ENCODE measurements around the gene ABHD16B.

ABHD16B gene

GRCh38 chr20:63881451-63882226 is 20.3 kb downstream of the ABHD16B start:
- DNase-seq = no peak

- no peak for DNase-seq
These were observed 21.2 kb downstream of the ABHD16B start for GRCh38 chr20:63882257-63883200.

- no peak for DNase-seq
These were observed 21.9 kb downstream of the ABHD16B start for GRCh38 chr20:63883201-63883593.

DNA sequence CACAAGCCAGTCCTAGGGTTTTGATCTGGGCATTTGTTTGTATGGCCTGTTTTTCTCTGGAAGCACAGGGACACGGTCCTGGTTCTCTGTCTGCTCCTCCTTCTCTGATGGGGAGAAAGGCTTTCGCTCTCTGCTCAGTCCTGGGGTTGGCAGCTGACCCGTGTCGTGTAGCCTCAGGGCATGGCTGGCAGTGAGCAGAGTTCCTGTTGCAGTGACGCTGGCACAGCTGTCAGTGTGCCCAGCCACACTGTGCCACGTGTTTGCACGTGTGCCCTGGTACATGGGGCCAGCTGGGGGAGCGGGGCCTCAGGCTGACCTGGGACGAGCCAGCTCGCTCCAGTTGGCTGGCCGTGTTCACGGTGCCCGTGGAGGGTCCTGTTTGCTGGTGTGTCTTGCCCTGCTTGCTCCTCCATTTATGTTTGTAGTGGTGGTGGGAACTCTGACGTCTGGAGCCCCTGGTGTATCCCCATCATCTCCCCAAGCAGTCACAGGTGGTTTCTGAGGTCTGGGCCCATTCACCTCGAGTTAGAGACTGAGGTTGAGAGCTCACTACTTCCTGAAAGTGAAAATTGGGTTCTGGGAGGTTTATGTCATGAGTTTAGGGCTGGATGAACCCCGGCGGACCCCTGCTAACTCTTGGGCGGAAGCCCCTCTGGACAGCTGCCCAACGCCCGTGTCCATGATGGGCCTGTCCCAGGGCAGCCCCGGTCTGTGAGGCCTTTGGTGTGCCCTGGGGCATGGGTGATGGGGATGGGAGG is 23.4 kb downstream of the ABHD16B start:
- no peak for DNase-seq

GRCh38 chr20:63885264-63886053 is 24.2 kb downstream of the ABHD16B start:
- no peak for DNase-seq

DNA sequence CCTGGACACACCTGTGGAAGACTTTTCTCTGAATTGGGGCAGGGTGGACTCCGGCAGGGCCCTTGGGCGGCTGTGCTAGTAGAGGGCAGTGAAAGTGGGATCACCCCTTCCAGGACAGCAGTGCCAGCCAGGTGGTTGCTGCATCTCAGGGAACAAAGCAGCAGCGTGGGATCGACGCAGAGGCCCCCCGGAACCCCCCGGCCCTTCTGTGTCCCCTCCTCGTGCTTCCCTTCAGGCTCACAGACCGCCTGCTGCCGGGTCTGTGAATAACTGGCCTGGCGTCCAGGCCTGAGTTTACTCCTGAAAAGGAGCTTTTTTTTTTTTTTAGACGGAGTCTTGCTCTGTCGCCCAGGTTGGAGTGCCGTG is 24.7 kb downstream of the ABHD16B start:
- no peak for DNase-seq

- DNase-seq = no peak
These were observed 25.6 kb downstream of the ABHD16B start for GRCh38 chr20:63886921-63887320.

DNA sequence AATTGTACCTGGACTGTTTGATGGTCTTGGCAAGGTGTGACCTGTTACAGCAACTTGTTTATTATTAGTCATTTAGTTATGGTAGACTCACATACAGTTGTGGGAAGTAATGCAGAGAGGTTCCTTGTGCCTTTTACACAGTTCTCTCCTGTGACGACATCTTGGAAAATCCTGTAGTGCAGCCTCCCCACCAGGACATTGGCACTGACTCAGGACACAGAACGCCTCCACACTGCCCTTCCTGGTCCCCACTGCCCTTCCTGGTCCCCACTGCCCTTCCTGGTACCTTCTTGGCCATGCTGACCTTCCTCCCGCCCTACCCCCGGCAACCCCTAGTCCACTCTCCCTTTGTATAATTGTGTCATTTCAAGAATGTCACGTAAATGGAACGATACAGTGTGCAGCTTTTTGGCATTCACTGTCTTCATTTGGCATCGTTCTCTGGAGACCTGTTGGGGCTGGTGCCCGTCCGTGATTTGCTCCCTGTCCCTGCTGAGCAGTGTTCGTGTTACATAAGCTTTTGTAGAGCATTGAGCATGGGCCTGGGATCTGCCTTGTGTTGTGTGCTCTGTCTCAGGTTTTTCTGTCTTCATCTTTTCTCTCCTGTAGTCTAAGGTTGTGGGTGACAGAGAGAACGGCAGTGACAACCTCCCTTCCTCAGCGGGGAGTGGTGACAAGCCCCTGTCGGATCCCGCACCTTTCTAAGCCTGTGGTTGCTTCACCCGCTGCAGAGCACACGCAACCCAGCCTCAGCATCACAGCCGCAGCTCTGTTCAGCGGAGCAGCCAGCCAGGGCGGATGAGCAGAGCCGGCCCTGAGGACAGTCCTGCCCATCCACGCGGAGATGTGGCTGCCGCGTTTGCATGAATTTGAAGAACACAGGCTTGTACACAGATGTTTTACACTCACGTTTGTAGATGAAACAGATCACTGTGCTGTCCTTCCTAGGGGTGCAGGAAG is 28.2 kb downstream of the ABHD16B start:
- DNase-seq = no peak

DNA sequence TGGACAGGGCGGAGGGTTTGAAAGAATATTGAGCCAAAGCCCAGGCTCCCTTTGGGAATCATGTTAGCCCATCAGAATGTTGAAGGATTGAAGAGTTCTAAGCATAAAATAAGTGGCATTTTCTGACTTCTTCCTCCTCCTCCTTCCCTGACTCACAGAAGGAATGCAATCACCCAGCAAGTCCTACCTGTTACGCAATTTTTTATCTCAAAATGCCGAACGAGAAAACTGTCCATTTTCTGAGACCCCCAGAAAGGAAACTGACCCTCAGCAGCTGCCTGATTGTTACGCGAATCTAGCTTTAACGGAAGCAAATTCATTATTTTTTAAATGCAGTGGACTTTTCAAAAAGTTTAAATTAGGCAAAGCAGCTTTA is 28.9 kb downstream of the ABHD16B start:
- no peak for DNase-seq

GRCh38 chr20:63890616-63891015 is 29.3 kb downstream of the ABHD16B start:
- DNase-seq = no peak

- DNase-seq = no peak
These were observed 30.0 kb downstream of the ABHD16B start for GRCh38 chr20:63891061-63892002.

DNA sequence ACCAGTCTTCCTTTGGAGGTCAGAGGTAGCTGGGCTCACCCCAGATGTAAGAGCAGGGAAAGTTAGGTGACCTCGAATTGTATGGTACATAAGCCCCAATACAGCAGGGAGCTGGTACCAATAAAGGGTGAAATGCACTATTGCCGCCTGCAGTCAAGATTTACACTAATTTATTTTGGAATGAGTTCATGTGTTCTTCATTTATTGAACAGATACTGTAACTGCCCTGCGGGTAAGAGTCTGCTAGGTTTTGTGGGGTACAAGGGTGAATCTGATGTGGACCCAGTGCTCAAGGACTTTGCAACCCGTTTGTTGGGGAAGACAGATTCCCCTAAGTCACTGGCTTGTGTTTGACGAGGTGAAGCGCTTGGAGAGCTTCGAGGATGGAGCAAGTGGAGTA is 31.1 kb downstream of the ABHD16B start:
- no peak for DNase-seq

DNA sequence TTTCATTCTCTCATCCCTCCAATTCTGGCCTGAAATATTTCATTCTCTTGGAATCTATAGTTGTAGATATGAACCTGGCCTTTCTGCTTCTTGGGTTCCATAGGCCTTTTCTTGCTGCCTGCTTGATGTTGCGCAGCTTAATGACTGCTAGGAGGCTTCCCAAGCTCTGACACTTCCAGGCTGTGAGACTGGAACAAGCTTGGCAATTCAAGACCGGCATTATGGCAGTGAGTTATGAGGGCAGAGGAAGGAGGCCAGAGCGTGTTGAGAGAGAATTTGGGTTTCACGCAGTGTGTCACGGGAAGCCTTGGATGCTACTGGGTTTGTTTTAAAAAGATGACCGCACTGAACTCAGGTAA is 32.7 kb downstream of the ABHD16B start:
- no peak for DNase-seq

DNA sequence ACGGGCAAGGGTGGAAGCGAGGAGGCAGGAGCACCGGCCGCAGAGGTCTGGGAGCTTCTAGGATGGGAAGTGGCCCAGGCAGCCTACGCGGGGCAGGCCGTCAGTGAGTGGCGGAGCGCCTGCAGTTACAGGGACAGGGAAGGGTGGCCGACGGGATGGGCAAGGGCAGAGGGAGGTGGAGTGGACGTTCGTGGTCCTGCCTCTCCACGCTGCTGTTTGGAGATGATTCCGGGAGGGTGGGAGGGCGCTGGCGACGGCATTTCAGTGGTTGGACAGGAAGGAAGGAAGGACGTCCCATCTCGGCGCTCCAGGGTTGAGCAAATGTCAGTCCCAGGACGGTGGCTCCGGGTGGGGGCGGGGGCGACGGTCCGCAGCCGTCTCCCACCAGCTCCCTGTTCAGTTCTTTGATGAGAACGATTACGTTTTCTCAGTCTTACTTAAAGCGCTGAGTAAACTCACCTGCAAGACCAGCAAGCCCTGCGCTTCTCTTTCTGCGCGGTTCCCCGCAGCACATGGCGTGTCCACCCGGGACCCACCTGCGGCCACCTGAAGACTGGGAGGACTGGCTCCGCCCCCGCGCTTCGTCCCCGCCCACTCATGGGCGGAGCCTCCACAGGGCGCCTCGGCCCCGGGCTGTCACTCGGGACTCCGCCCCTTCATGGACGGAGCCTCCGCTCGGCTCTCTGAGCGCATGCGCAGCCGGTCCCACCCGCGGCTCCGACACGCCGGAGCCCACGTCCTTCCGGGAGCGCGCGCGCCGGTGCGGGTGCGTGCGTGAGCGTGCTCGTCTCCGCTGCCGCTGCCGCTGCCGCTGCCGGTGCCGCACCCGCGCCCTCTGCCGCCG is 33.3 kb downstream of the ABHD16B start, which contains the start of gene DNAJC5:
Gene DNAJC5 (plus strand): TSS at position 769 of the 844 bp plus-strand sequence. CDS start 33,220 bp downstream, outside the sequence.
- peak; percentile 90 for DNase-seq

GRCh38 chr20:63895202-63895951 is 34.1 kb downstream of the ABHD16B start:
- DNase-seq = no peak

DNA sequence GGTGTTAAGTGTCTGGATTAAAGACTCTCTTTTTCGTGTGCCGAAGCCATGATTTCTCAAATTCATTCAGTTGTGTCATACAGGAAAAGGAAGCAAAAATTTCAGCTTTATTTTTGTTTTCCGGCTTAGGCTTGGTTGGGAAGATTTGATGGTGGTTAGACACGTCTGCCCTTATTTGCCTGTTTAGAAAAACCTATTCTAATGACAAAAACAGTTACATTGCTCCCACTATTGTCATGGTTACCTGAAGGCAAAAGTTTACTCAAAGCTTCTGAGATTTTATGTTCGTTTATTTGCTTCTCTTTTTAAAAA is 34.6 kb downstream of the ABHD16B start:
- DNase-seq = no peak

DNA sequence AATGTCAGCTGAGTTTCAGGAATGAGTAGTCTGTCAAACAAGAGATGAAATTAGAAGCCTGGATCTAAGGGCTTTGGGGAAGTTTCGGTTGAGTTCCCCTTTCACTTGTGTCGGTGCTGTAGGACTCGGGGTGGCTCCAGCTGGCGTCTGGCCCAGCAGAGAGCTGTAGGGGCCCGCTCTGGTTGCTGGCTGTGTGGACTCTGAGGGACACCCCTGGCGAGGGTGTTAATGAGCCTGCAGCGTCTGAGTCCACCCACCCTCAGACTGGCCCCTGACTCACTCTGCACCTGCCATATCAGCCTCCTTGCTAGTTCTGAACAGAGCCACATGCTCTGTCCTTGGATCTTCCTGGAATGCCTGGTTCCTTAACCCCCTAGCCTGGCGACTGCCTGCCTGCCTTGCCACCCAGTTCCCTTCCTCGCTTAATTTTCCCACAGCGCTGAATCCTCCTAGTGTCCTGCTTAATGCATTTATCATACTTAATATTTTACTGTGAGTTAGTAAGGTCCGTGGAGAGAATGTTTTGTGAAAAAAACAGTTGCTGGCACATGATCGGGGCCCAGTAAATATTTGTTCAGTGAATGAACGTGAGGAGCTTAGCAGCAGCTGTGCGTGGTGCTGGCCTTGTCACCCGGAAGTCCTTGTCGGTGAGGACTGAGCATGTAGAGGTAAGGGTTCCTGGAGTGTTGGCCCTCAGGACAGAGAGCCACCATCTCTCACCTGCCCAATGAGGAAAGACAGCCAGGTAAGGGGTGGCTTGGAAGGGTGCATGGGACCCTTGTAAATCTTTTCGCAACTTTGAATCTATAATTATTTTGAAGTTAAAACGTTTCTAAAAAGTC is 35.2 kb downstream of the ABHD16B start:
- peak; percentile 95 for DNase-seq
